Panc1 (cell line): ENCODE results near the gene PCSK7. TPM values are rescaled to one million over a fixed set of nuclear protein-coding genes. Genes with fewer than 3 reads are reported as not detected.

ENCODE experiments used
- ATAC-seq: fragments of 200-7000 bp; cut with Tn5 transposase; 2 replicates; pipeline ENCODE4 v1.9.1; 2020; ENCODE audit warnings: mild to moderate bottlenecking, moderate library complexity
- BruUV-seq: library from RNA; stranded (reverse); fragments of 400-500 nt; replicated peaks from 2 replicates; lab custom pipeline; 2021; lab: Mats Ljungman, UMichigan
- CTCF ChIA-PET: fragments of 300-600 bp; sonication (Branson Sonifier 250); formaldehyde crosslinking; loops from one replicate; lab custom pipeline; 2022; ENCODE audit warnings: antibody characterized with exemption; lab: Charles Lee
- POLR2A ChIA-PET: fragments of 300-600 bp; sonication (Branson Sonifier 250); formaldehyde crosslinking; loops from one replicate; lab custom pipeline; 2022; ENCODE audit warnings: antibody characterized with exemption; lab: Charles Lee
- DNase-seq: peaks from one replicate; pipeline ENCODE4 v3.0.0-alpha.2; 2010; ENCODE audit warnings: low read depth, low spot score
- H3K27ac ChIP-seq: 2 replicates; pipeline ENCODE4 v1.5.1; 2011; ENCODE audit warnings: mild to moderate bottlenecking, low read length, inconsistent platforms
- H3K27me3 ChIP-seq: fragments of 200-500 bp; sonication (Bioruptor generic); 2 replicates; pipeline ENCODE4 v1.6.0; 2014; ENCODE audit warnings: low read length, inconsistent platforms; ENCODE audit not compliant: control insufficient read depth, insufficient read depth
- H3K36me3 ChIP-seq: fragments of 200-500 bp; sonication (Bioruptor generic); 2 replicates; pipeline ENCODE4 v1.5.1; 2014; ENCODE audit warnings: inconsistent platforms, mild to moderate bottlenecking, low read length, moderate library complexity; ENCODE audit not compliant: control insufficient read depth, insufficient read depth
- H3K4me1 ChIP-seq: 2 replicates; pipeline ENCODE4 v1.5.1; 2011; ENCODE audit warnings: inconsistent platforms, mild to moderate bottlenecking, low read length, moderate library complexity; ENCODE audit not compliant: control insufficient read depth, insufficient read depth
- H3K4me3 ChIP-seq, 2 experiments: 2 replicates each; pipeline ENCODE4 v1.5.1; 2011 to 2012; ENCODE audit warnings: low read depth in 2 of 2, low read length in 2 of 2, mild to moderate bottlenecking in 2 of 2, inconsistent platforms in 1 of 2, moderate library complexity in 1 of 2
- H3K9me3 ChIP-seq: fragments of 200-500 bp; sonication (Bioruptor generic); 2 replicates; pipeline ENCODE4 v1.5.1; 2014; ENCODE audit warnings: low read depth, mild to moderate bottlenecking, inconsistent platforms, low read length, moderate library complexity; ENCODE audit not compliant: control insufficient read depth, insufficient read depth
- POLR2AphosphoS5 ChIP-seq: IDR thresholded peaks from 2 replicates; pipeline ENCODE4 v1.6.1; 2012; ENCODE audit warnings: mild to moderate bottlenecking, low read depth, low read length, moderate library complexity
- SIN3A ChIP-seq: IDR thresholded peaks from 2 replicates; pipeline ENCODE4 v1.6.1; 2012; ENCODE audit warnings: low read depth, mild to moderate bottlenecking, low read length, moderate library complexity, borderline replicate concordance; ENCODE audit not compliant: insufficient read depth
- TCF7L2 ChIP-seq: IDR thresholded peaks from 2 replicates; pipeline ENCODE4 v1.6.1; 2011; ENCODE audit warnings: mild to moderate bottlenecking, low read depth, low read length, inconsistent platforms
- in situ Hi-C: cut with HindIII; loops from 2 replicates; pipeline ENCODE4 v1.10.0; 2016; ENCODE audit warnings: low sequenced_read_pairs, low pct_unique_long_range_greater_than_20kb
- intact Hi-C: fragments of 100-400 bp; cut with micrococcal nuclease; formaldehyde crosslinking; loops from one replicate; pipeline ENCODE4 v1.10.0; 2022; ENCODE audit not compliant: unreplicated experiment
- total RNA-seq: library from RNA; stranded (reverse); gene quantifications from one replicate; pipeline ENCODE4 v1.2.1, GENCODE V29; 2021; ENCODE audit not compliant: unreplicated experiment
- TF ChIP-seq, protein P1 (sequence below), 2 experiments: IDR thresholded peaks; 2 replicates each; pipeline ENCODE4 v1.6.1; 2011 to 2012; ENCODE audit warnings: low read depth in 2 of 2, control low read depth in 1 of 2, low read length in 1 of 2, mild to moderate bottlenecking in 1 of 2, moderate library complexity in 1 of 2; ENCODE audit not compliant: insufficient read depth in 1 of 2
- TF ChIP-seq, protein P2 (sequence below): fragments of 450-650 bp; IDR thresholded peaks from 2 replicates; pipeline ENCODE4 v1.5.1; 2017; ENCODE audit warnings: mild to moderate bottlenecking

PCSK7 gene
- total RNA-seq, 1 experiment from 2014 or later = 60.6 TPM

DNA sequence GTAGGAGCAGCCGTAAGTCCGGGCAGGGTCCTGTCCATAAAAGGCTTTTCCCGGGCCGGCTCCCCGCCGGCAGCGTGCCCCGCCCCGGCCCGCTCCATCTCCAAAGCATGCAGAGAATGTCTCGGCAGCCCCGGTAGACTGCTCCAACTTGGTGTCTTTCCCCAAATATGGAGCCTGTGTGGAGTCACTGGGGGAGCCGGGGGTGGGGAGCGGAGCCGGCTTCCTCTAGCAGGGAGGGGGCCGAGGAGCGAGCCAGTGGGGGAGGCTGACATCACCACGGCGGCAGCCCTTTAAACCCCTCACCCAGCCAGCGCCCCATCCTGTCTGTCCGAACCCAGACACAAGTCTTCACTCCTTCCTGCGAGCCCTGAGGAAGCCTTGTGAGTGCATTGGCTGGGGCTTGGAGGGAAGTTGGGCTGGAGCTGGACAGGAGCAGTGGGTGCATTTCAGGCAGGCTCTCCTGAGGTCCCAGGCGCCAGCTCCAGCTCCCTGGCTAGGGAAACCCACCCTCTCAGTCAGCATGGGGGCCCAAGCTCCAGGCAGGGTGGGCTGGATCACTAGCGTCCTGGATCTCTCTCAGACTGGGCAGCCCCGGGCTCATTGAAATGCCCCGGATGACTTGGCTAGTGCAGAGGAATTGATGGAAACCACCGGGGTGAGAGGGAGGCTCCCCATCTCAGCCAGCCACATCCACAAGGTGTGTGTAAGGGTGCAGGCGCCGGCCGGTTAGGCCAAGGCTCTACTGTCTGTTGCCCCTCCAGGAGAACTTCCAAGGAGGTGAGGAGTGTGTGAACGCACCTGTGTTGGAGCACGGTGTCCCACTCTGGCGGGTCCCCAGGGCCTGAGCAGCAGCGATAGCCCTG lies 32.6 kb downstream of the PCSK7 start, which contains the start of gene TAGLN:
Gene TAGLN, plus strand, starts transcription at position 318 of the 863 bp plus-strand sequence. CDS start 3,644 bp downstream, outside the sequence.
- Histone ChIP-seq H3K4me1 (peaks cover 6% of the 10 kb centered on the region), H3K9me3 (no peaks in the 10 kb centered on the region), H3K36me3 (no peaks in the 10 kb centered on the region), H3K27me3 (no peaks in the 10 kb centered on the region), H3K27ac (no peak within 1 kb of the TSS), H3K4me3 (peak within 1 kb of the TSS in 1 of 2 experiments; percentile 11; a peak in 1 of 4 replicates)
- no peak for DNase-seq
- in situ Hi-C loops = no loop called here
- intact Hi-C loops = no loop called here
- ChIA-PET POLR2A (no interaction called here), CTCF (no interaction called here)
- TF ChIP-seq, protein P1, sequence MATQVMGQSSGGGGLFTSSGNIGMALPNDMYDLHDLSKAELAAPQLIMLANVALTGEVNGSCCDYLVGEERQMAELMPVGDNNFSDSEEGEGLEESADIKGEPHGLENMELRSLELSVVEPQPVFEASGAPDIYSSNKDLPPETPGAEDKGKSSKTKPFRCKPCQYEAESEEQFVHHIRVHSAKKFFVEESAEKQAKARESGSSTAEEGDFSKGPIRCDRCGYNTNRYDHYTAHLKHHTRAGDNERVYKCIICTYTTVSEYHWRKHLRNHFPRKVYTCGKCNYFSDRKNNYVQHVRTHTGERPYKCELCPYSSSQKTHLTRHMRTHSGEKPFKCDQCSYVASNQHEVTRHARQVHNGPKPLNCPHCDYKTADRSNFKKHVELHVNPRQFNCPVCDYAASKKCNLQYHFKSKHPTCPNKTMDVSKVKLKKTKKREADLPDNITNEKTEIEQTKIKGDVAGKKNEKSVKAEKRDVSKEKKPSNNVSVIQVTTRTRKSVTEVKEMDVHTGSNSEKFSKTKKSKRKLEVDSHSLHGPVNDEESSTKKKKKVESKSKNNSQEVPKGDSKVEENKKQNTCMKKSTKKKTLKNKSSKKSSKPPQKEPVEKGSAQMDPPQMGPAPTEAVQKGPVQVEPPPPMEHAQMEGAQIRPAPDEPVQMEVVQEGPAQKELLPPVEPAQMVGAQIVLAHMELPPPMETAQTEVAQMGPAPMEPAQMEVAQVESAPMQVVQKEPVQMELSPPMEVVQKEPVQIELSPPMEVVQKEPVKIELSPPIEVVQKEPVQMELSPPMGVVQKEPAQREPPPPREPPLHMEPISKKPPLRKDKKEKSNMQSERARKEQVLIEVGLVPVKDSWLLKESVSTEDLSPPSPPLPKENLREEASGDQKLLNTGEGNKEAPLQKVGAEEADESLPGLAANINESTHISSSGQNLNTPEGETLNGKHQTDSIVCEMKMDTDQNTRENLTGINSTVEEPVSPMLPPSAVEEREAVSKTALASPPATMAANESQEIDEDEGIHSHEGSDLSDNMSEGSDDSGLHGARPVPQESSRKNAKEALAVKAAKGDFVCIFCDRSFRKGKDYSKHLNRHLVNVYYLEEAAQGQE (IDR thresholded peaks at IDR 0.05; ENCODE audit: insufficient read depth in 1 of 2, low read depth in 2 of 2, low read length in 1 of 2) = no peak
- TF ChIP-seq, protein P2, sequence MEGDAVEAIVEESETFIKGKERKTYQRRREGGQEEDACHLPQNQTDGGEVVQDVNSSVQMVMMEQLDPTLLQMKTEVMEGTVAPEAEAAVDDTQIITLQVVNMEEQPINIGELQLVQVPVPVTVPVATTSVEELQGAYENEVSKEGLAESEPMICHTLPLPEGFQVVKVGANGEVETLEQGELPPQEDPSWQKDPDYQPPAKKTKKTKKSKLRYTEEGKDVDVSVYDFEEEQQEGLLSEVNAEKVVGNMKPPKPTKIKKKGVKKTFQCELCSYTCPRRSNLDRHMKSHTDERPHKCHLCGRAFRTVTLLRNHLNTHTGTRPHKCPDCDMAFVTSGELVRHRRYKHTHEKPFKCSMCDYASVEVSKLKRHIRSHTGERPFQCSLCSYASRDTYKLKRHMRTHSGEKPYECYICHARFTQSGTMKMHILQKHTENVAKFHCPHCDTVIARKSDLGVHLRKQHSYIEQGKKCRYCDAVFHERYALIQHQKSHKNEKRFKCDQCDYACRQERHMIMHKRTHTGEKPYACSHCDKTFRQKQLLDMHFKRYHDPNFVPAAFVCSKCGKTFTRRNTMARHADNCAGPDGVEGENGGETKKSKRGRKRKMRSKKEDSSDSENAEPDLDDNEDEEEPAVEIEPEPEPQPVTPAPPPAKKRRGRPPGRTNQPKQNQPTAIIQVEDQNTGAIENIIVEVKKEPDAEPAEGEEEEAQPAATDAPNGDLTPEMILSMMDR = no peak
- TF ChIP-seq SIN3A (no peak), POLR2AphosphoS5 (no peak), TCF7L2 (no peak)
- peak; percentile 43 for ATAC-seq
- BruUV-seq = no TSS peak

DNA sequence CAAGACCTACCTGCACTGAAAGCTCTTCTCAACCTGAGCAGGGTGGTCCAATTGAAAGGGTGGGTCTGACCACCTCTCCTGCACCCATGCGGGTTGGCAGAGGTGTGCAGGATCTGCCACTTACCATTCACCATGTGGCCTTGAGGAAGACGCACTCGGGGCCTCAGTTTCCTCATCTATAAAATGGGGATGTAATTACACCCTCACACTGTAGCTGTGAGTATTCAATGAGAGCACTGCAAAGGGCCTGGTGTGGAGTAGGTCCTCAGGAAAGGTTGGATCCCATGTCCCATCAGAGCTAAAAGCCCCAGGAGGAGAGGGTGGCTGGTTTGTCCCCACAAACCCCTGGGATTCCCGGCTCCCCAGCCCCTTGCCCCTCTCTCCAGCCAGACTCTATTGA lies 33.3 kb downstream of the PCSK7 start:
- Histone ChIP-seq H3K4me1 (peaks cover 6% of the 10 kb centered on the region), H3K4me3 (no peak overlapping the region; a peak in 1 of 4 replicates), H3K9me3 (no peaks in the 10 kb centered on the region), H3K27ac (no peak overlapping the region), H3K27me3 (no peaks in the 10 kb centered on the region), H3K36me3 (no peaks in the 10 kb centered on the region)
- BruUV-seq = no TSS peak
- ChIA-PET POLR2A (no interaction called here), CTCF (no interaction called here)
- TF ChIP-seq TCF7L2 (no peak), POLR2AphosphoS5 (no peak; the same call in 1 of the 2 replicates)
- TF ChIP-seq, protein P2 = no peak
- intact Hi-C loops (no loop called here), in situ Hi-C loops (no loop called here)
- no peak for DNase-seq
- ATAC-seq = no peak
